PFSK-1 (cell line): ENCODE data around the gene LRIT2.

Source experiments
- FOXP2 ChIP-seq: optimal IDR thresholded peaks from 2 replicates; pipeline ENCODE3; 2011; ENCODE audit warnings: borderline replicate concordance, control low read depth, inconsistent platforms; ENCODE audit not compliant: insufficient read depth; ENCODE audit errors: extremely low read length, extremely low read depth
- POLR2AphosphoS5 ChIP-seq: IDR thresholded peaks from 2 replicates; pipeline ENCODE4 v1.6.1; 2012; ENCODE audit warnings: low read depth, mild to moderate bottlenecking, control low read depth, low read length, moderate library complexity
- SIN3A ChIP-seq: IDR thresholded peaks from 2 replicates; pipeline ENCODE4 v1.6.1; 2012; ENCODE audit warnings: mild to moderate bottlenecking, low read length, moderate library complexity, borderline replicate concordance; ENCODE audit not compliant: insufficient read depth
- TAF1 ChIP-seq: IDR thresholded peaks from 2 replicates; pipeline ENCODE4 v1.6.1; 2012; ENCODE audit warnings: low read length, control low read depth, borderline replicate concordance; ENCODE audit not compliant: insufficient read depth
- TF ChIP-seq, protein P1 (sequence below), 2 experiments: IDR thresholded peaks; 2 replicates each; pipeline versions ENCODE4 v1.6.1 to v1.8.0; 2011 to 2012; ENCODE audit warnings: low read depth in 2 of 2, low read length in 2 of 2, control low read depth in 1 of 2, inconsistent platforms in 1 of 2, mild to moderate bottlenecking in 1 of 2, moderate library complexity in 1 of 2; ENCODE audit not compliant: insufficient read depth in 1 of 2

LRIT2 gene

DNA sequence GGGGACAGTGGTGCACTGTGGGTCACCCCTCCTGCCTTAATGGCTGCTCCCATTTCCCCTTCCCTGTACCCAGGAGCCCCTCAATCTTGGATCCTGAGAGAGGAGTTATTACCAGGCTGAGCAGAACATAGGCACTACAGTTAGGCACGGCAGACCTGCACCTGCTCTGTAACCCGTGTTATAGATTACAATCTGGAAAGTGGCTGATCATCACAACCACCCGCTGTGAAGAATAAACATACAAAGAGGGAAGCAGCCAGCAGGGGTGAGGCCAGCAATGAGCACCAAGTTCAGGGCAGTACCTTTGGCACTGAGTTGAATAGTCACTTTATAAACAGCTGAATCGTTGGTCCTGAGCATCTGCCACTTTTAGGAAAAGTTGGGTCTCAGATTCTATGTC is 29.3 kb downstream of the LRIT2 start:
- TF ChIP-seq SIN3A, result no peak
- TF ChIP-seq, protein P1, sequence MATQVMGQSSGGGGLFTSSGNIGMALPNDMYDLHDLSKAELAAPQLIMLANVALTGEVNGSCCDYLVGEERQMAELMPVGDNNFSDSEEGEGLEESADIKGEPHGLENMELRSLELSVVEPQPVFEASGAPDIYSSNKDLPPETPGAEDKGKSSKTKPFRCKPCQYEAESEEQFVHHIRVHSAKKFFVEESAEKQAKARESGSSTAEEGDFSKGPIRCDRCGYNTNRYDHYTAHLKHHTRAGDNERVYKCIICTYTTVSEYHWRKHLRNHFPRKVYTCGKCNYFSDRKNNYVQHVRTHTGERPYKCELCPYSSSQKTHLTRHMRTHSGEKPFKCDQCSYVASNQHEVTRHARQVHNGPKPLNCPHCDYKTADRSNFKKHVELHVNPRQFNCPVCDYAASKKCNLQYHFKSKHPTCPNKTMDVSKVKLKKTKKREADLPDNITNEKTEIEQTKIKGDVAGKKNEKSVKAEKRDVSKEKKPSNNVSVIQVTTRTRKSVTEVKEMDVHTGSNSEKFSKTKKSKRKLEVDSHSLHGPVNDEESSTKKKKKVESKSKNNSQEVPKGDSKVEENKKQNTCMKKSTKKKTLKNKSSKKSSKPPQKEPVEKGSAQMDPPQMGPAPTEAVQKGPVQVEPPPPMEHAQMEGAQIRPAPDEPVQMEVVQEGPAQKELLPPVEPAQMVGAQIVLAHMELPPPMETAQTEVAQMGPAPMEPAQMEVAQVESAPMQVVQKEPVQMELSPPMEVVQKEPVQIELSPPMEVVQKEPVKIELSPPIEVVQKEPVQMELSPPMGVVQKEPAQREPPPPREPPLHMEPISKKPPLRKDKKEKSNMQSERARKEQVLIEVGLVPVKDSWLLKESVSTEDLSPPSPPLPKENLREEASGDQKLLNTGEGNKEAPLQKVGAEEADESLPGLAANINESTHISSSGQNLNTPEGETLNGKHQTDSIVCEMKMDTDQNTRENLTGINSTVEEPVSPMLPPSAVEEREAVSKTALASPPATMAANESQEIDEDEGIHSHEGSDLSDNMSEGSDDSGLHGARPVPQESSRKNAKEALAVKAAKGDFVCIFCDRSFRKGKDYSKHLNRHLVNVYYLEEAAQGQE (IDR thresholded peaks at IDR 0.05; ENCODE audit: insufficient read depth in 1 of 2, low read depth in 2 of 2, low read length in 2 of 2), result no peak

- TF ChIP-seq POLR2AphosphoS5, result no peak
- TF ChIP-seq TAF1, result no peak
- no peak for TF ChIP-seq FOXP2
- no peak for TF ChIP-seq SIN3A
- TF ChIP-seq, protein P1 (IDR thresholded peaks at IDR 0.05; ENCODE audit: insufficient read depth in 1 of 2, low read depth in 2 of 2, low read length in 2 of 2), result no peak
Measured at GRCh38 chr10:84195044-84195830, 30.1 kb downstream of the LRIT2 start.

DNA sequence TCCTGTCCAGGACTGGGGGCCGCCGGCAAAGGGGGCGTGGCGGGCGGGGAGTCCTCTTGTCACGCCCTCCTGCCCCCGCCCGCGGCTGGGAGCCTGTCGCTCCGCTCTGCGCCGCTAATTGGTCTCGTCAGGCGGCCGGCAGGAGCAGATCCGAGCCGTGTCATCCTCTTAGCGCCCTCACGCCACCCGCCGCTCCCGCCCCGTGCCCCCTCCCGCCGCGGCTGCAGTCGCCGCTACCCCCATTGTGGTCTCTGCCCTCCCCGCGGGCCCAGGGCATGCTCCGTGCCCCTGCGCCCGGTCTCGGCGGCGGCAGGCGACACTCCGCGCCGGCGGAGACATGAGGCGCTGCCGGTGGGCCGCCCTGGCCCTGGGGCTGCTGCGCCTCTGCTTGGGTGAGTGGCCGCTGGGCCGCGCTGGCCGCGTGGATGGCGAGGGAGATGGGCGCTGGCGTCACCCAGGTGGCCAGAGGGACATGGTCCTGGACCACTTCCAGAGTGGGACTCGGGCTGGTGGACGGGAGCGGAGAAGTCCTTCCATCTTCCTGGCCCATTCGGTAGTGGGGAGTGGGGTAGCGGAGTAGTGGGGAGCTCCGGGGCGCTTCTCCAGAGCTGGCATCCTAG is 30.8 kb downstream of the LRIT2 start, which contains the start of gene CDHR1:
TSS of gene CDHR1 (plus strand) at position 114 of the 620 bp plus-strand sequence. CDS start at position 338, 224 bp downstream.
- TF ChIP-seq SIN3A (no peak), POLR2AphosphoS5 (no peak), TAF1 (no peak), FOXP2 (no peak)
- TF ChIP-seq, protein P1 (IDR thresholded peaks at IDR 0.05; ENCODE audit: insufficient read depth in 1 of 2, low read depth in 2 of 2, low read length in 2 of 2), result no peak

DNA sequence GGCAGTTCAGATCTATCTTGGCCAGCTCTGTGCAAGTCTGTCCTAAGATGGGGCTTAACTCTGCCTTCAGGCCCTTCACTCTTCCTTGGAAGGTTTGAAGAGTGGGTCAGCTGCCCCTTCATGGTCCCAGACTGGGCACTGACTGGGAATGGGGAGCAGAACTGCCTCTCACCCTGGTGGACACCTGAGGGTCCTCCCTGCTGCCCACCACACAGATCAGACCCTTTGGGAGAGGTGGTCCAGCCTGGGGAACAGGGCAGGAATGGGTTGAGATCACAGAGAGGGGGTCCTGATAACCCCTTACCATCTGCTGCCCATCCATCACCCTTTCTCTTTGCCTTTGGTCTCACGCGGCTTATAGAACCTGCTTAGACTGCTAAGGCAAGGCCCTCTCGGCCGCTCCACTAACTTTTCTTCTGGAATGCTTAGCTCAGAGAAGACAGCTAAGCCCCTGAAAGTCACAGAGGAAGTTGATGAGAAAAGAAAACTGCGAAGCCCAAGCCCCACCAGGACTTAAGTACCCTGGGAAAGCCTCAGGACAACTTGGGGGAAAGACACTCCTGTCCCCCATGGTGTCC is 31.4 kb downstream of the LRIT2 start:
- TF ChIP-seq SIN3A (no peak), POLR2AphosphoS5 (no peak), TAF1 (no peak), FOXP2 (no peak)
- TF ChIP-seq, protein P1 (IDR thresholded peaks at IDR 0.05; ENCODE audit: insufficient read depth in 1 of 2, low read depth in 2 of 2, low read length in 2 of 2), result no peak
